Heart left ventricle (tissue), 13 donors: ENCODE measurements around the gene SOS1.

Source experiments
- CTCF ChIP-seq, 12 donors: fragments of 200-600 bp; sonication (generic) in 4 of 12; IDR thresholded peaks; one replicate each; pipeline versions ENCODE4 v1.5.0 to v1.8.0; 2018 to 2022; ENCODE audit warnings: antibody characterized with exemption in 12 of 12, mild to moderate bottlenecking in 5 of 12
- POLR2A ChIP-seq, 2 donors: fragments of 450-650 bp; IDR thresholded peaks; one replicate each; pipeline ENCODE4 v1.6.1; 2017; ENCODE audit warnings: antibody characterized with exemption in 2 of 2, mild to moderate bottlenecking in 2 of 2, moderate library complexity in 2 of 2
- donor health status: ischemic (EF 13 %, LVEDD 7.1; RV severe dilation, severe dysfunction).
- donor health status: DM: no; HTN: yes; CAD: no.
- donor health status: DM: no; HTN: no; CAD: no.
- donor health status: ischemic (EF 25% LVEDD 6.9; RV normal size, moderate dysfunction).
- donor health status: ischemic (EF 25% LVEDD 5.7; RV mildly dilated, moderate dysfunction).
- donor health status: ischemic (EF 35%, LVEDD 5.7; RV mildly dilated, moderate dysfunction).
- donor health status: nonischemic (EF 11% LVEDD 7.7; RV severe dilation, severe dysfunction).
- donor health status: DM: yes; HTN: yes; CAD: no.
- donor health status: PGD.
- donor health status: ischemic (EF 29% LVEDD 5.4; RV normal size, mild dysfunction).
- donor health status: nonischemic (EF 23%, LVEDD 6.1; RV moderate dilation, normal function).

GRCh38 chr2:38977047-38977446 is 143.8 kb downstream of the SOS1 start:
- TF ChIP-seq CTCF (IDR thresholded peaks at IDR 0.05) (no peak), POLR2A (IDR thresholded peaks at IDR 0.05) (no peak)
